IMR-90 (cell line): ENCODE results near the gene NLRC5. TPM values are rescaled to one million over a fixed set of nuclear protein-coding genes. Genes with fewer than 3 reads are reported as not detected.

ENCODE experiments used
- ATAC-seq: fragments of 200-7000 bp; cut with Tn5 transposase; 2 replicates; pipeline ENCODE4 v1.9.1; 2020; ENCODE audit warnings: low read depth, mild to moderate bottlenecking, moderate library complexity
- BruUV-seq: library from RNA; stranded (reverse); fragments of 400-500 nt; replicated peaks from 2 replicates; lab custom pipeline; 2021; lab: Mats Ljungman, UMichigan
- CTCF ChIA-PET: fragments of 300-600 bp; formaldehyde crosslinking; extraction: SDS; loops from one replicate; lab custom pipeline; 2021; ENCODE audit warnings: antibody characterized with exemption; lab: Yijun Ruan, JAX
- POLR2A ChIA-PET: fragments of 300-600 bp; sonication (Branson Sonifier 250); formaldehyde crosslinking; loops from one replicate; lab custom pipeline; 2022; ENCODE audit warnings: antibody characterized with exemption; ENCODE audit not compliant: unreplicated experiment; lab: Charles Lee
- DNase-seq: peaks from one replicate; pipeline ENCODE4 v3.0.0; 2013
- H2AFZ ChIP-seq: replicated peaks from 2 replicates; pipeline ENCODE3; 2013; ENCODE audit warnings: low read length, mild to moderate bottlenecking; ENCODE audit not compliant: poor library complexity
- H2AK5ac ChIP-seq: 2 replicates; pipeline ENCODE4 v1.6.1; 2013; ENCODE audit warnings: low read depth, low read length, inconsistent platforms
- H2AK9ac ChIP-seq: replicated peaks from 2 replicates; pipeline ENCODE3; 2013; ENCODE audit warnings: mild to moderate bottlenecking, low read depth, low read length, moderate library complexity; ENCODE audit not compliant: poor library complexity
- H2BK120ac ChIP-seq: 2 replicates; pipeline ENCODE4 v1.6.1; 2013; ENCODE audit warnings: low read depth, low read length, inconsistent platforms
- H2BK15ac ChIP-seq: 3 replicates; pipeline ENCODE4 v1.6.1; 2013; ENCODE audit warnings: low read depth, low read length, inconsistent platforms
- H2BK20ac ChIP-seq: 2 replicates; pipeline ENCODE4 v1.6.1; 2013; ENCODE audit warnings: low read depth, mild to moderate bottlenecking, inconsistent platforms, low read length, moderate library complexity
- H2BK5ac ChIP-seq: 2 replicates; pipeline ENCODE4 v1.6.1; 2013; ENCODE audit warnings: mild to moderate bottlenecking, low read depth, low read length, inconsistent platforms; ENCODE audit not compliant: poor library complexity, severe bottlenecking
- H3K14ac ChIP-seq: replicated peaks from 2 replicates; pipeline ENCODE4 v1.6.1; 2013; ENCODE audit warnings: low read depth, low read length, inconsistent platforms
- H3K18ac ChIP-seq: 2 replicates; pipeline ENCODE4 v1.6.1; 2013; ENCODE audit warnings: low read depth, low read length, control low read depth
- H3K23ac ChIP-seq: 2 replicates; pipeline ENCODE4 v1.6.1; 2013; ENCODE audit warnings: low read depth, low read length, inconsistent platforms
- H3K27ac ChIP-seq: 2 replicates; pipeline ENCODE4 v1.5.1; 2013; ENCODE audit warnings: mild to moderate bottlenecking, control low read depth, low read length; ENCODE audit not compliant: insufficient read depth
- H3K27me3 ChIP-seq: 2 replicates; pipeline ENCODE4 v1.6.1; 2013; ENCODE audit warnings: low read length; ENCODE audit not compliant: control insufficient read depth, insufficient read depth
- H3K36me3 ChIP-seq: 2 replicates; pipeline ENCODE4 v1.6.1; 2013; ENCODE audit warnings: low read length, mixed read lengths; ENCODE audit not compliant: control insufficient read depth, insufficient read depth
- H3K4ac ChIP-seq: 2 replicates; pipeline ENCODE4 v1.6.1; 2013; ENCODE audit warnings: low read depth, low read length, inconsistent platforms
- H3K4me1 ChIP-seq: 2 replicates; pipeline ENCODE4 v1.6.1; 2013; ENCODE audit warnings: low read length, mixed read lengths; ENCODE audit not compliant: control insufficient read depth, insufficient read depth
- H3K4me2 ChIP-seq: 2 replicates; pipeline ENCODE4 v1.6.1; 2013; ENCODE audit warnings: low read depth, mild to moderate bottlenecking, control low read depth, low read length, moderate library complexity
- H3K4me3 ChIP-seq: 2 replicates; pipeline ENCODE4 v1.5.1; 2013; ENCODE audit warnings: low read depth, mild to moderate bottlenecking, control low read depth, low read length, moderate library complexity; ENCODE audit not compliant: insufficient read depth
- H3K56ac ChIP-seq: 2 replicates; pipeline ENCODE4 v1.6.1; 2013; ENCODE audit warnings: low read length, inconsistent platforms; ENCODE audit not compliant: insufficient read depth; ENCODE audit errors: extremely low read depth
- H3K79me1 ChIP-seq, 2 experiments: 2 replicates each; pipeline ENCODE4 v1.6.1; 2013; ENCODE audit warnings: low read length in 2 of 2, inconsistent platforms in 1 of 2, low read depth in 1 of 2
- H3K9ac ChIP-seq: 2 replicates; pipeline ENCODE4 v1.6.1; 2013; ENCODE audit warnings: low read depth, low read length, control low read depth
- H3K9me1 ChIP-seq: 2 replicates; pipeline ENCODE4 v1.6.1; 2013; ENCODE audit warnings: low read length, inconsistent platforms; ENCODE audit not compliant: insufficient read depth
- H3K9me3 ChIP-seq: 2 replicates; pipeline ENCODE4 v1.6.1; 2013; ENCODE audit warnings: low read length; ENCODE audit not compliant: control insufficient read depth, insufficient read depth
- H4K20me1 ChIP-seq: 2 replicates; pipeline ENCODE4 v1.6.1; 2013; ENCODE audit warnings: low read length, inconsistent platforms; ENCODE audit not compliant: insufficient read depth
- H4K5ac ChIP-seq: 2 replicates; pipeline ENCODE4 v1.6.1; 2013; ENCODE audit warnings: mild to moderate bottlenecking, low read depth, low read length, control low read depth
- H4K8ac ChIP-seq, 2 experiments: 2 replicates each; pipeline ENCODE4 v1.6.1; 2013; ENCODE audit warnings: low read depth in 2 of 2, low read length in 2 of 2, control low read depth in 1 of 2, inconsistent platforms in 1 of 2
- H4K91ac ChIP-seq: 2 replicates; pipeline ENCODE4 v1.6.1; 2013; ENCODE audit warnings: low read depth, low read length, inconsistent platforms; ENCODE audit not compliant: insufficient read depth
- BHLHE40 ChIP-seq: fragments of 150-350 bp; IDR thresholded peaks from 2 replicates; pipeline ENCODE4 v1.6.1; 2016; ENCODE audit warnings: mild to moderate bottlenecking, low read depth, low read length
- CEBPB ChIP-seq: IDR thresholded peaks from 2 replicates; pipeline ENCODE4 v1.6.1; 2012; ENCODE audit warnings: low read depth, low read length, improper control_type of control experiment
- CHD1 ChIP-seq: IDR thresholded peaks from 2 replicates; pipeline ENCODE4 v1.6.1; 2012; ENCODE audit warnings: low read depth, low read length, improper control_type of control experiment
- FOS ChIP-seq: fragments of 150-350 bp; IDR thresholded peaks from 2 replicates; pipeline ENCODE4 v1.6.1; 2016; ENCODE audit warnings: low read depth, low read length
- MAFK ChIP-seq: IDR thresholded peaks from 2 replicates; pipeline ENCODE4 v1.6.1; 2012; ENCODE audit warnings: low read depth, low read length, improper control_type of control experiment
- MAZ ChIP-seq: IDR thresholded peaks from 2 replicates; pipeline ENCODE4 v1.6.1; 2012; ENCODE audit warnings: low read depth, mild to moderate bottlenecking, low read length, improper control_type of control experiment, moderate library complexity, borderline replicate concordance
- MXI1 ChIP-seq: IDR thresholded peaks from 2 replicates; pipeline ENCODE4 v1.6.1; 2012; ENCODE audit warnings: low read depth, mild to moderate bottlenecking, low read length, moderate library complexity, borderline replicate concordance
- NFE2L2 ChIP-seq: fragments of 150-350 bp; IDR thresholded peaks from 2 replicates; pipeline ENCODE4 v1.6.1; 2016; ENCODE audit warnings: low read depth, mild to moderate bottlenecking, low read length
- POLR2A ChIP-seq: IDR thresholded peaks from 2 replicates; pipeline ENCODE4 v1.6.1; 2012; ENCODE audit warnings: mild to moderate bottlenecking, low read depth, low read length
- RAD21 ChIP-seq: IDR thresholded peaks from 2 replicates; pipeline ENCODE4 v1.6.1; 2012; ENCODE audit warnings: low read length, improper control_type of control experiment
- RCOR1 ChIP-seq: IDR thresholded peaks from 2 replicates; pipeline ENCODE4 v1.6.1; 2012; ENCODE audit warnings: mild to moderate bottlenecking, low read length, improper control_type of control experiment; ENCODE audit not compliant: insufficient replicate concordance
- RFX5 ChIP-seq: IDR thresholded peaks from 2 replicates; pipeline ENCODE4 v1.8.0; 2012; ENCODE audit warnings: low read depth, mild to moderate bottlenecking, low read length, moderate library complexity
- SMC3 ChIP-seq: fragments of 150-350 bp; IDR thresholded peaks from 2 replicates; pipeline ENCODE4 v1.6.1; 2016; ENCODE audit warnings: low read depth, mild to moderate bottlenecking, antibody characterized with exemption, low read length, moderate library complexity
- WGBS, 2 experiments: methylation state at CpG; one replicate each; pipeline versions ENCODE4 v1.1.5 to v1.1.7; 2013; ENCODE audit warnings: missing lambda C conversion rate in 2 of 2; ENCODE audit not compliant: insufficient read length in 1 of 2; ENCODE audit errors: extremely low coverage in 2 of 2; 5-methylcytosine and 5-hydroxymethylcytosine counted together
- dilution Hi-C: fragments of 300-500 bp; cut with HindIII; formaldehyde crosslinking; loops from one replicate; pipeline ENCODE4 v1.14.3; 2018; ENCODE audit warnings: low sequenced_read_pairs; ENCODE audit not compliant: unreplicated experiment
- in situ Hi-C: fragments of 300-500 bp; cut with MboI; formaldehyde crosslinking; loops from 3 replicates; pipeline ENCODE4 v1.14.3; 2019; ENCODE audit warnings: low sequenced_read_pairs, inconsistent platforms, mixed read lengths
- intact Hi-C: fragments of 100-400 bp; cut with micrococcal nuclease; formaldehyde crosslinking; loops from 2 replicates; pipeline ENCODE4 v1.10.0; 2022
- polyA plus RNA-seq, 3 experiments: library from polyadenylated mRNA; depleted of rRNA; stranded (reverse); fragments of >200 nt; gene quantifications; 2 replicates each; pipeline ENCODE4 v1.2.3, GENCODE V29; 2012; ENCODE audit warnings: low replicate concordance in 1 of 3
- total RNA-seq: library from RNA; depleted of rRNA; stranded (reverse); fragments of >200 nt; gene quantifications from 2 replicates; pipeline ENCODE4 v1.2.3, GENCODE V29; 2012
- TF ChIP-seq, protein P1 (sequence below): fragments of 150-350 bp; IDR thresholded peaks from 2 replicates; pipeline ENCODE4 v1.6.1; 2016; ENCODE audit warnings: low read depth, mild to moderate bottlenecking, low read length, moderate library complexity, borderline replicate concordance
- TF ChIP-seq, protein P2 (sequence below): conservative IDR thresholded peaks from 2 replicates; pipeline ENCODE4 v1.5.1; 2012; ENCODE audit warnings: mild to moderate bottlenecking, low read depth, low read length, improper control_type of control experiment
- TF ChIP-seq, protein P3 (sequence below): fragments of 150-350 bp; IDR thresholded peaks from 2 replicates; pipeline ENCODE4 v1.6.1; 2017; ENCODE audit warnings: mild to moderate bottlenecking, antibody characterized with exemption, low read length, low read depth

The NLRC5 gene
- total and polyA plus RNA-seq, 2 of the 4 experiments (the other 2 are of a cell fraction), result 9.1 to 14.9 TPM

DNA sequence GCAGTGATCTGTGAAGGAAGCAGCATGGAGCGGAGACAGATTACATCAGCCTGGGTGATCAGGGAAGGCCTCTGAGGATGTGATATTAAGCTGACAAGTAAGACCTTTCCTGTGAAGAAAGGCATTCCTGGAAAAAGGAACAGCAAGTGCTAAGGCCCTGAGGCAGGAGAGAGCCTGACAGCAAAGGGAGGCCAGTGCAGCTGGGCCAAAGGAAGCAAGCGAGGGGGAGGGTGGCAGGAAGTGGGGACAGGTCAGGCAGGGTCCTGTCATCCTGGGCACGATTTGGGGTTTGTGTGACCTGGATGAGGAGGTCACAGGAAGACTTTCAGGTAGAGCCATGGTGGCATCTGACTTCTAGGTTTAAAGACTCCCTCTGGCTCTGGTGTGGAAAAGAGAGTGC lies 115.3 kb downstream of the NLRC5 start:
- no peaks in the 10 kb centered on the region for H3K27me3 ChIP-seq
- dilution Hi-C loops (no loop called here), in situ Hi-C loops (no loop called here), intact Hi-C loops (no loop called here)
- H4K20me1 ChIP-seq, result peaks cover 18% of the 10 kb centered on the region
- H2BK20ac ChIP-seq, result no peak overlapping the region
- no peak overlapping the region for H4K91ac ChIP-seq
- H4K5ac ChIP-seq, result no peak overlapping the region
- no peaks in the 10 kb centered on the region for H3K9me3 ChIP-seq
- no peaks in the 10 kb centered on the region for H3K4me1 ChIP-seq
- POLR2A ChIA-PET, result interaction anchor here (0.5 kb wide), 1 partner anchor 9 kb away, joined by 3 read pairs; no protein-coding TSS in a partner anchor
- H2AFZ ChIP-seq, result no peak overlapping the region
- H2BK120ac ChIP-seq, result no peak overlapping the region
- no peak overlapping the region for H3K4me3 ChIP-seq
- no peak overlapping the region for H3K14ac ChIP-seq
- no peak for DNase-seq
- H3K23ac ChIP-seq, result no peak overlapping the region
- no TSS peak for BruUV-seq
- H3K18ac ChIP-seq, result no peak overlapping the region
- no peak overlapping the region for H3K4ac ChIP-seq
- H3K9me1 ChIP-seq, result peaks cover 9% of the 10 kb centered on the region; the same call in 1 of the 2 replicates
- H3K56ac ChIP-seq, result no peak overlapping the region
- H4K8ac ChIP-seq, result no peak overlapping the region
- H3K27ac ChIP-seq, result no peak overlapping the region
- no peaks in the 10 kb centered on the region for H3K36me3 ChIP-seq
- no peak overlapping the region for H3K9ac ChIP-seq
- no peak for TF ChIP-seq RAD21
- TF ChIP-seq POLR2A, result no peak
- TF ChIP-seq RCOR1, result no peak
- TF ChIP-seq, protein P1, sequence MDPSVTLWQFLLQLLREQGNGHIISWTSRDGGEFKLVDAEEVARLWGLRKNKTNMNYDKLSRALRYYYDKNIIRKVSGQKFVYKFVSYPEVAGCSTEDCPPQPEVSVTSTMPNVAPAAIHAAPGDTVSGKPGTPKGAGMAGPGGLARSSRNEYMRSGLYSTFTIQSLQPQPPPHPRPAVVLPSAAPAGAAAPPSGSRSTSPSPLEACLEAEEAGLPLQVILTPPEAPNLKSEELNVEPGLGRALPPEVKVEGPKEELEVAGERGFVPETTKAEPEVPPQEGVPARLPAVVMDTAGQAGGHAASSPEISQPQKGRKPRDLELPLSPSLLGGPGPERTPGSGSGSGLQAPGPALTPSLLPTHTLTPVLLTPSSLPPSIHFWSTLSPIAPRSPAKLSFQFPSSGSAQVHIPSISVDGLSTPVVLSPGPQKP, result no peak
- TF ChIP-seq, protein P2, sequence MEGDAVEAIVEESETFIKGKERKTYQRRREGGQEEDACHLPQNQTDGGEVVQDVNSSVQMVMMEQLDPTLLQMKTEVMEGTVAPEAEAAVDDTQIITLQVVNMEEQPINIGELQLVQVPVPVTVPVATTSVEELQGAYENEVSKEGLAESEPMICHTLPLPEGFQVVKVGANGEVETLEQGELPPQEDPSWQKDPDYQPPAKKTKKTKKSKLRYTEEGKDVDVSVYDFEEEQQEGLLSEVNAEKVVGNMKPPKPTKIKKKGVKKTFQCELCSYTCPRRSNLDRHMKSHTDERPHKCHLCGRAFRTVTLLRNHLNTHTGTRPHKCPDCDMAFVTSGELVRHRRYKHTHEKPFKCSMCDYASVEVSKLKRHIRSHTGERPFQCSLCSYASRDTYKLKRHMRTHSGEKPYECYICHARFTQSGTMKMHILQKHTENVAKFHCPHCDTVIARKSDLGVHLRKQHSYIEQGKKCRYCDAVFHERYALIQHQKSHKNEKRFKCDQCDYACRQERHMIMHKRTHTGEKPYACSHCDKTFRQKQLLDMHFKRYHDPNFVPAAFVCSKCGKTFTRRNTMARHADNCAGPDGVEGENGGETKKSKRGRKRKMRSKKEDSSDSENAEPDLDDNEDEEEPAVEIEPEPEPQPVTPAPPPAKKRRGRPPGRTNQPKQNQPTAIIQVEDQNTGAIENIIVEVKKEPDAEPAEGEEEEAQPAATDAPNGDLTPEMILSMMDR, result no peak
- TF ChIP-seq BHLHE40, result no peak
- no peak for TF ChIP-seq MXI1
- no peak for TF ChIP-seq CEBPB
- TF ChIP-seq RFX5, result no peak
- no peak for TF ChIP-seq MAFK
- no peak for TF ChIP-seq NFE2L2
- no peak for TF ChIP-seq SMC3
- no peak for TF ChIP-seq FOS
- TF ChIP-seq, protein P3, sequence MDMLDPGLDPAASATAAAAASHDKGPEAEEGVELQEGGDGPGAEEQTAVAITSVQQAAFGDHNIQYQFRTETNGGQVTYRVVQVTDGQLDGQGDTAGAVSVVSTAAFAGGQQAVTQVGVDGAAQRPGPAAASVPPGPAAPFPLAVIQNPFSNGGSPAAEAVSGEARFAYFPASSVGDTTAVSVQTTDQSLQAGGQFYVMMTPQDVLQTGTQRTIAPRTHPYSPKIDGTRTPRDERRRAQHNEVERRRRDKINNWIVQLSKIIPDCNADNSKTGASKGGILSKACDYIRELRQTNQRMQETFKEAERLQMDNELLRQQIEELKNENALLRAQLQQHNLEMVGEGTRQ, result no peak
- TF ChIP-seq MAZ, result no peak
- TF ChIP-seq CHD1, result no peak
- H3K4me2 ChIP-seq, result no peak overlapping the region
- no peak overlapping the region for H2BK15ac ChIP-seq
- no peak overlapping the region for H2AK9ac ChIP-seq
- WGBS, 2 experiments, result 73% methylated on average over 3 of the region's 3 CpGs; no CpG with 5 or more reads in 1 of the 2 experiments
- CTCF ChIA-PET, result no interaction called here
- no peak overlapping the region for H2BK5ac ChIP-seq
- peaks cover 0 to 38% of the 10 kb centered on the region in 2 experiments; a peak in 2 of 4 replicates for H3K79me1 ChIP-seq
- H2AK5ac ChIP-seq, result no peak overlapping the region
- no peak for ATAC-seq
